NT2/D1 (cell line): ENCODE data around the gene SLC6A16.
"Not testable (repeated sequence)": the region's sequence is repeated elsewhere in the genome, so short reads cannot be mapped to it uniquely, and the experiment has no call there.

Source experiments
- DNase-seq: peaks from one replicate; pipeline ENCODE4 v3.0.0-alpha.2; 2011; ENCODE audit warnings: low read depth, low spot score
- H3K27me3 ChIP-seq: 2 replicates; pipeline ENCODE4 v1.6.0; 2011; ENCODE audit warnings: mild to moderate bottlenecking; ENCODE audit not compliant: insufficient read length, insufficient read depth
- H3K36me3 ChIP-seq: 2 replicates; pipeline ENCODE4 v1.6.1; 2011; ENCODE audit warnings: mild to moderate bottlenecking, low read length, mixed read lengths; ENCODE audit not compliant: insufficient read depth, insufficient read length
- H3K4me1 ChIP-seq: 2 replicates; pipeline ENCODE4 v1.5.1; 2011; ENCODE audit not compliant: insufficient read depth, insufficient read length
- H3K4me3 ChIP-seq: 2 replicates; pipeline ENCODE4 v1.5.1; 2011; ENCODE audit warnings: low read depth; ENCODE audit not compliant: insufficient read length
- H3K9ac ChIP-seq: 2 replicates; pipeline ENCODE4 v1.6.0; 2011; ENCODE audit warnings: low read depth; ENCODE audit not compliant: insufficient read length
- H3K9me3 ChIP-seq: 2 replicates; pipeline ENCODE4 v1.5.1; 2011; ENCODE audit warnings: mild to moderate bottlenecking, low read length; ENCODE audit not compliant: insufficient read depth
- SUZ12 ChIP-seq: IDR thresholded peaks from 2 replicates; pipeline ENCODE4 v1.6.1; 2011; ENCODE audit not compliant: insufficient read length, insufficient read depth; ENCODE audit errors: extremely low read depth
- YY1 ChIP-seq: IDR thresholded peaks from 2 replicates; pipeline ENCODE4 v1.6.1; 2011; ENCODE audit not compliant: insufficient read length, insufficient read depth
- ZNF274 ChIP-seq: IDR thresholded peaks from 2 replicates; pipeline ENCODE4 v1.6.1; 2011; ENCODE audit warnings: mild to moderate bottlenecking, low read depth, low read length

The SLC6A16 gene

GRCh38 chr19:49287141-49287770, 37.7 kb downstream of the SLC6A16 start:
- Histone ChIP-seq H3K4me3 (no peak overlapping the region), H3K9ac (no peak overlapping the region), H3K27me3 (no peaks in the 10 kb centered on the region), H3K9me3 (peaks cover 15% of the 10 kb centered on the region; the same call in 1 of the 2 replicates), H3K4me1 (no peaks in the 10 kb centered on the region), H3K36me3 (no peaks in the 10 kb centered on the region)
- no peak for DNase-seq
- no peak for TF ChIP-seq SUZ12
- TF ChIP-seq YY1 = no peak
- TF ChIP-seq ZNF274 = no peak

- no peak for DNase-seq
- H3K36me3 ChIP-seq = no peaks in the 10 kb centered on the region
- peaks cover 6% of the 10 kb centered on the region; the same call in 1 of the 2 replicates for H3K9me3 ChIP-seq
- H3K9ac ChIP-seq = no peak overlapping the region
- H3K27me3 ChIP-seq = no peaks in the 10 kb centered on the region
- no peaks in the 10 kb centered on the region for H3K4me1 ChIP-seq
- H3K4me3 ChIP-seq = no peak overlapping the region
- TF ChIP-seq ZNF274 (no peak), YY1 (no peak), SUZ12 (no peak)
Measured at GRCh38 chr19:49282184-49282583, 42.8 kb downstream of the SLC6A16 start.

- DNase-seq = no peak
- TF ChIP-seq SUZ12 = no peak
- no peak for TF ChIP-seq ZNF274
- TF ChIP-seq YY1 = no peak
- Histone ChIP-seq H3K4me1 (no peaks in the 10 kb centered on the region), H3K27me3 (no peaks in the 10 kb centered on the region), H3K9ac (no peak overlapping the region), H3K36me3 (no peaks in the 10 kb centered on the region), H3K9me3 (peaks cover 15% of the 10 kb centered on the region), H3K4me3 (no peak overlapping the region)
Measured at GRCh38 chr19:49272204-49272603, 52.8 kb downstream of the SLC6A16 start.

- no peaks in the 10 kb centered on the region for H3K27me3 ChIP-seq
Measured at GRCh38 chr19:49271080-49271753, 53.8 kb downstream of the SLC6A16 start.

GRCh38 chr19:49266409-49266808, 58.6 kb downstream of the SLC6A16 start:
- H3K4me3 ChIP-seq, H3K9ac ChIP-seq, H3K36me3 ChIP-seq, H3K4me1 ChIP-seq, H3K27me3 ChIP-seq: not testable (repeated sequence)
- peak; percentile 11 for DNase-seq
- peaks cover 27% of the 10 kb centered on the region for H3K9me3 ChIP-seq

More at GRCh38 chr19:49271080-49271753, 53.8 kb downstream of the SLC6A16 start:
- no peaks in the 10 kb centered on the region for H3K36me3 ChIP-seq
- H3K4me3 ChIP-seq = no peak overlapping the region
- H3K9me3 ChIP-seq = peaks cover 23% of the 10 kb centered on the region
- TF ChIP-seq YY1 (no peak), SUZ12 (no peak), ZNF274 (no peak)
- DNase-seq = no peak
- no peaks in the 10 kb centered on the region for H3K4me1 ChIP-seq
- H3K9ac ChIP-seq = no peak overlapping the region

- TF ChIP-seq ZNF274 (no peak), SUZ12 (no peak)
- Histone ChIP-seq H3K4me1 (no peaks in the 10 kb centered on the region), H3K9me3 (peaks cover 31% of the 10 kb centered on the region), H3K36me3 (no peaks in the 10 kb centered on the region), H3K27me3 (no peaks in the 10 kb centered on the region), H3K9ac (no peak overlapping the region), H3K4me3 (no peak overlapping the region)
- DNase-seq = no peak
Measured at GRCh38 chr19:49264258-49264657, 60.7 kb downstream of the SLC6A16 start.

GRCh38 chr19:49261602-49262001, 63.4 kb downstream of the SLC6A16 start:
- no peak for DNase-seq
- H3K4me3 ChIP-seq = no peak overlapping the region
- TF ChIP-seq SUZ12 (no peak), ZNF274 (no peak)
- H3K36me3 ChIP-seq = no peaks in the 10 kb centered on the region
- H3K9ac ChIP-seq = no peak overlapping the region
- no peaks in the 10 kb centered on the region for H3K4me1 ChIP-seq
- peaks cover 22% of the 10 kb centered on the region for H3K9me3 ChIP-seq
- no peaks in the 10 kb centered on the region for H3K27me3 ChIP-seq
